Vagina (tissue), 2 donors: Measurements from ENCODE around the gene HOXA9.

Experiments used
- CTCF ChIP-seq, 3 experiments: fragments of 450-650 bp in 2 of 3; fragments of 200-600 bp in 1 of 3; sonication (generic) in 1 of 3; IDR thresholded peaks; one replicate each; pipeline ENCODE4 v1.5.1; 2017 to 2019; ENCODE audit warnings: antibody characterized with exemption in 3 of 3, mild to moderate bottlenecking in 2 of 3, moderate library complexity in 2 of 3
- POLR2A ChIP-seq, 2 donors: fragments of 450-650 bp; IDR thresholded peaks; one replicate each; pipeline ENCODE4 v1.6.1; 2017; ENCODE audit warnings: antibody characterized with exemption in 2 of 2, mild to moderate bottlenecking in 2 of 2, moderate library complexity in 2 of 2

- no peak for TF ChIP-seq CTCF (IDR thresholded peaks at IDR 0.05)
- TF ChIP-seq POLR2A (IDR thresholded peaks at IDR 0.05) = no peak
Observed at GRCh38 chr7:27183682-27184336, 18.5 kb upstream of the HOXA9 start.
